NCI-H1105 (cell line): ENCODE data around the gene MGRN1.

Source experiments
- DNase-seq: peaks from one replicate; lab custom pipeline; 2025; lab: John Stamatoyannopoulos, UW

The MGRN1 gene

GRCh38 chr16:4699046-4699556 is 74.5 kb downstream of the MGRN1 start:
- DNase-seq: no peak

- no peak for DNase-seq
These were observed 75.9 kb downstream of the MGRN1 start for GRCh38 chr16:4700380-4700996.

DNA sequence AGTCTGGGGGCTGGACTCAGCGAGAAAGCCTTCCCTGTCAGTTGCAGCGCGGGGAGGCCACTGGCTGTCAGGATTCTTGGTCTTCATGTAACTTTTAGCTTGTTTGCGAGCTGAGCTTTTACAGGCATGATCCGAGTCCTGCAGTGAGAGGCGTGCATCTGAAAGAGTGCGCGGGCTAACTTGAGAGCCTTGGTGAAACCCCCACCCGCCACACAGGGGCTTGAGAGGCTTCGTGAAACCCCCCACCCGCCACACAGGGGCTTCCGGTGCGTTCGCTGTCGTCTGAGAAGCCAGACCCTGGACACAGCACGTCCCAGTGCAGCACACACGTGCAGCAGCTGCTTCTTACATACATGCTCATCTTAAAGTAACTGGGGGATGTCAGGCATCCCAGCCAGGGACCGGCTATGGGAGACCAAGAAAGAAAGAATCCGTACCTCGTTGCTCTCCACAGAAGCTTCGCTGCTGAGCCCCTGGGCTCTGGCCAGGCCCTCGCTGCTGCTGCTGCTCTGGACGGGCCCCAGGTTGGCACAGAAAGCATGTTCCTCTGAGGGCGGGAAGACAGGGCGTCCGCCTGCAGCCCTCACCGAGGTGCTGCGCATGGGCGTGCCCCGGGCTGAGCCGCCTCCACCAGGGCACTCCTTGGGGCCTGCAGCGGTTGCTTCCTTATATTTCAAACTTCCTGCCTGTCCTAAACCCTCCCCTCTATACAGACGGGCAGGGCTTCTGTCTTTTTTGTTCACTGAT is 76.5 kb downstream of the MGRN1 start:
- DNase-seq: no peak

GRCh38 chr16:4701791-4702465 is 77.3 kb downstream of the MGRN1 start:
- no peak for DNase-seq

DNA sequence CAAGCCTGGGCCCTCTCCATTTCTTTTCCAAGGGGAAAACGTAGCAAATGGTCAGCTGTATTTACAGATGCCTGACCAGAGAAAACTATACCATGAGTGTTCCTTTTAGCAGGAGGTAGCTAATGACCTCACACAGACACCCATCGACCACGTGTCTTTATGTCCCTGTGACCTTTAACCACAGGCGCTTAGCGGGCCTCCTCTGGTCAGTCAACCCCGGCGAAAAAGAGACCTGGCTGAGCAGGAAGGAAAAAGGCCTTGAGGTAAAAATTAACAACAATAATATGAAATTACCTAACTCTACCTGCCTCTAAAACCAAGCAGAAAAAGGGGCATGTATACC is 77.8 kb downstream of the MGRN1 start:
- DNase-seq: no peak

GRCh38 chr16:4703906-4704305 is 79.3 kb downstream of the MGRN1 start:
- no peak for DNase-seq

- no peak for DNase-seq
These were observed 79.9 kb downstream of the MGRN1 start for GRCh38 chr16:4704491-4704890.

- no peak for DNase-seq
These were observed 80.3 kb downstream of the MGRN1 start for GRCh38 chr16:4704913-4705312.

DNA sequence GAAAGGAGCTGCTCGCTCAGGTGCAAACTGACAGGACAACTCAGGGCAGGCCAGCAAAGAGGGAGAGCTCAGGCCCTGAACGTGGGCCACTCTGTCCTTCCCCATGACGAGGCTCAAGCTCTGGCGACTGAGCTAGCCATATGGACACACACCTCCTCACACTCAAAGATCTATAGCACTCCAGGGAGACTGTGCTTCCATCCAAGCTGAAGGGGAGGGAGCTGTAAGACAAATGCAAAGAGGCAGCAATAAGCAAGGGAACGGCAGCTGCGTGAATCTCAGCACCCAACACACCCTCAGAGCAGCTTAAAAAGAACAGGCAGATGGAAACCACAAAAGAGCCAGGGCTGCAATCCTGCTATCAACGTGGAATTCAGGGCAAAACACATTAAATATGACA is 82.2 kb downstream of the MGRN1 start:
- no peak for DNase-seq

GRCh38 chr16:4709481-4709880 is 84.9 kb downstream of the MGRN1 start:
- DNase-seq: no peak

DNA sequence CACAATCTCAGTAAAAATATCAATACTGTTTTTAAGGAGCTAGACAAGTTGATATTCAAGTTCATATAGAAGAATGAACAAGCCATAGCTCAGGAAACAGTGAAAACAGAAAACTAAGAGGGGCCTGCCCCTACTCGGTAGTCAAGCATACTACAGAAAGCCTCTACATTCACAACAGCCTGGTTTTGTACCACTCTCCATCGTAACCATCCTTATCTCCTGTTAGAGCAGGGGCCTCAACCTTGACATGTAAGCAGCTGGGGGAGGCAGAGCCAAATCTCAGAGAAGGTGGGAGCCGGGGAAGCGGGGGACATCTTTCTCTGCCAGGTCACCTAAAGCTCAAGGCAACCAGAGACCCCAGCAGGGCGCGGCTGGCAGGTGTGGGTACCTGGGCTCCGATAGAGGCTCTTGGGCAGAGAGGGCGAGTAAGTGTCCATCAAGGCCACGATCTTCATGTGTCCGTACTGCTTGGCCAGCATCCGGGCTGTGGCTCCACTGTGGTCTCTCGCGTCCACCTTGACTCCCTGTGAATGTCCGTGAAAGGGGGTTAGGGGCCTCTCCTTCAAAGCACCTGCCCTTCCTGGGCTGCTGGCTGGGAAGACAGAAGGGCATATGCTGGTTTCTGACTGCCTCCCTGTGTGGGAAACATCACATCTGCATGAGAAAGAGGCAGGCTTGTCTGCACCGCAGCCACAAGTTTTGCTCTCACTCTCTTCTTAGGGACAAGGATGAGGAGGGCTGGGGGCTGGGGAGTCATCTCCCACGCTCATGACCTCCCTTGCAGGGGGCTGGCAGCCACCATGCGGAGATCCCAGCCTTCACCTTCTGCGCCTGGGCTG is 89.3 kb downstream of the MGRN1 start:
- no peak for DNase-seq

- no peak for DNase-seq
These were observed 90.4 kb downstream of the MGRN1 start for GRCh38 chr16:4714996-4715395.

DNA sequence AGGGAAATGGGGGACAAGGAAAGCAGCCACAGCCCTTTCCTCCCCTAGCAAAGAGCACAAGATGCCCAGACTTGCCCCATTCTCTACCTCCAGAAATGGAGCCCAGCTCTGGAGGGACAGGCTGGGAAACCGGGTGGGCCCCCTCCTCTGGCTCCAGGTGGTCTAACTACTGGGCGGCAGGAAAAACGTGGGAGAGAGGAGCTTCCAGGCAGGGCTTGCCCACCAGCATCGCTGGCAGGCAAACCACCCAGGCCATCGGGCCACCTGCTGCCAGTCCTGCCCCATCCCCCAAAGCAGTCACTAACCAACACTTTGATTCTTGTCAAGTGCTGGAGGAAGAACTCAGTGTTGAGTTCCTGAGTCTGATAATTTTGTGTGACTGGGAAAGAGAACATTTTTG is 93.8 kb downstream of the MGRN1 start:
- no peak for DNase-seq

DNA sequence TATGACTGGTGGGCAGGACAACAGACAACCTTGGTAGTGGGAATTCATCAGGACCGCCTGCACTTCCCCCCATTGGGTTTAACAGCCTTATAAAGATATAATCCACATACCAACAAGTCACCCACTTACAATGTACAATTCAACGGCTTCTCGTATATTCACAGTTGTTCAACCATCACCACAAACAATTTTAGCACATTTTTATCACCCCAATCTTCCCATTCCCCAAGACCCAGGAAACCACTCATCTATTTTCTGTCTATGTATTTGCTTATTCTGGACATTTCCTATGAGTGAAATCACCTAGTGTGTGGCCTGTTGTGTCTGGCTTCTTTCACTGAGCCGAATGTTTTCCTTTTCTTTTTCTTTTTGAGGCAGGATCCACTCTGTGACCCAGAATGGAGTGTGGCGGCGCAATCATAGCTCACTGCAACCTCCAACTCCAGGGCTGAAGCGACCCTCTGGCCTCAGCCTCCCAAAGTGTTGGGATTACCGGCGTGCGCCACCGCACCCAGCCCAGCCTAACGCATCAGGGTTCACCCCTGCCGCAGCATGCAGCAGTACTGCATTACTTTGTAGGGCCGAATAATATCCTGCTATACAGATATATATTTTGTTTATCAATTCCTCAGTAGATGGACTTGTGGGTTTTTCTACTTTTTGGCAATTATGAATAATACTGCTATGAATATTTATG is 98.6 kb downstream of the MGRN1 start:
- DNase-seq: no peak

- DNase-seq: no peak
These were observed 100.1 kb downstream of the MGRN1 start for GRCh38 chr16:4724661-4725270.

GRCh38 chr16:4726616-4727015 is 102.0 kb downstream of the MGRN1 start:
- no peak for DNase-seq

GRCh38 chr16:4728676-4729075 is 104.0 kb downstream of the MGRN1 start:
- no peak for DNase-seq

GRCh38 chr16:4729876-4730275 is 105.2 kb downstream of the MGRN1 start:
- no peak for DNase-seq

DNA sequence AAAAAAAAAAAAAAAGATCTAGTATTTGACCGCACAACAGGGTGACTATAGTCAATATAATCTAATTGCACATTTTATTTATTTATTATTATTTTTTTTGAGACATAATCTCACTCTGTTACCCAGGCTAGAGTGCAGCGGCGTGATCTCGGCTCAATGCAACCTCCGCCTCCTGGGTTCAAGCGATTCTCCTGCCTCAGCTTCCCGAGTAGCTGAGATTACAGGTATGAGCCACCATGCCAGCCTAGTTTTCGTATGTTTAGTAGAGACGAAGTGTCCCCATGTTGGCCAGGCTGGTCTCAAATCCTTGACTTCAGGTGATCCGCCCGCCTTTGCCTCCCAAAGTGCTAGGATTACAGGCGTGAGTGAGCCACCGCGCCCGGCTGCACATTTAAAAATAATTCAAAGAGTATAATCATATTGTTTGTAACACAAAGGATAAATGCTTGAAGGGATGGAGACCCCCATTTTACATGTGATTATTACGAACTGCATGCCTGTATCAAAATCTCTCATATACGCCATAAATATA is 108.7 kb downstream of the MGRN1 start:
- no peak for DNase-seq

DNA sequence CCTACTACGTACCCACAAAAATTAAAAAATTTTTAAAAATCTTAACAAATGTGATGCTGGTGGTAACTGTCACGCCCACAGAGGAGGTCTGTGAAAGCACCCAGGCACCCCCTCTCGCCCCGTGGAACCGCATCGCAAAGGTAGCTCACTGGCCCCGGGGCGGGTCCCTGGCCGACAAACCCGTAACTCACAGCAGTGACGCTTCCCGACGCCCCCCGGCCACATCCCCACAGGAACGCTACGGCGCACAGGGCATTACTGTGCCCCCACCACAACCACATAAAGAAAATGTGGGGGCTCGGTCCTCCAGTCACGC is 109.1 kb downstream of the MGRN1 start:
- DNase-seq: no peak

- DNase-seq: peak; percentile 60
These were observed 109.6 kb downstream of the MGRN1 start, which contains the start of the genes ANKS3 and DNAAF8 for GRCh38 chr16:4734063-4734729. Gene ANKS3 (minus strand): TSS chr16:4734271. CDS start chr16:4730149, 4,122 bp downstream. Gene DNAAF8 (plus strand): TSS chr16:4734537. CDS start chr16:4736515, 1,978 bp downstream.
